Stimulated activated CD8-positive, alpha-beta memory T cell treated with anti-CD3 and anti-CD28 coated beads, Interleukin-12 subunit alpha, Interleukin-12 subunit beta, amount 100 ng/mL, for 1 hour (primary cell): ENCODE results near the gene TERT.
"Not testable (repeated sequence)": the region's sequence is repeated elsewhere in the genome, so short reads cannot be mapped to it uniquely, and the experiment has no call there.

Experiments used
- DNase-seq: peaks from one replicate; pipeline ENCODE4 v3.0.0-alpha.2; 2020; ENCODE audit warnings: low read depth

TERT gene

DNA sequence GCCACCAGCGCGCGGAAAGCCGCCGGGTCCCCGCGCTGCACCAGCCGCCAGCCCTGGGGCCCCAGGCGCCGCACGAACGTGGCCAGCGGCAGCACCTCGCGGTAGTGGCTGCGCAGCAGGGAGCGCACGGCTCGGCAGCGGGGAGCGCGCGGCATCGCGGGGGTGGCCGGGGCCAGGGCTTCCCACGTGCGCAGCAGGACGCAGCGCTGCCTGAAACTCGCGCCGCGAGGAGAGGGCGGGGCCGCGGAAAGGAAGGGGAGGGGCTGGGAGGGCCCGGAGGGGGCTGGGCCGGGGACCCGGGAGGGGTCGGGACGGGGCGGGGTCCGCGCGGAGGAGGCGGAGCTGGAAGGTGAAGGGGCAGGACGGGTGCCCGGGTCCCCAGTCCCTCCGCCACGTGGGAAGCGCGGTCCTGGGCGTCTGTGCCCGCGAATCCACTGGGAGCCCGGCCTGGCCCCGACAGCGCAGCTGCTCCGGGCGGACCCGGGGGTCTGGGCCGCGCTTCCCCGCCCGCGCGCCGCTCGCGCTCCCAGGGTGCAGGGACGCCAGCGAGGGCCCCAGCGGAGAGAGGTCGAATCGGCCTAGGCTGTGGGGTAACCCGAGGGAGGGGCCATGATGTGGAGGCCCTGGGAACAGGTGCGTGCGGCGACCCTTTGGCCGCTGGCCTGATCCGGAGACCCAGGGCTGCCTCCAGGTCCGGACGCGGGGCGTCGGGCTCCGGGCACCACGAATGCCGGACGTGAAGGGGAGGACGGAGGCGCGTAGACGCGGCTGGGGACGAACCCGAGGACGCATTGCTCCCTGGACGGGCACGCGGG, at the start of gene TERT:
Gene TERT (minus strand): TSS at position 234 of the 815 bp plus-strand sequence. CDS start 79 bp downstream, at position 155.
- peak; percentile 52 for DNase-seq

DNA sequence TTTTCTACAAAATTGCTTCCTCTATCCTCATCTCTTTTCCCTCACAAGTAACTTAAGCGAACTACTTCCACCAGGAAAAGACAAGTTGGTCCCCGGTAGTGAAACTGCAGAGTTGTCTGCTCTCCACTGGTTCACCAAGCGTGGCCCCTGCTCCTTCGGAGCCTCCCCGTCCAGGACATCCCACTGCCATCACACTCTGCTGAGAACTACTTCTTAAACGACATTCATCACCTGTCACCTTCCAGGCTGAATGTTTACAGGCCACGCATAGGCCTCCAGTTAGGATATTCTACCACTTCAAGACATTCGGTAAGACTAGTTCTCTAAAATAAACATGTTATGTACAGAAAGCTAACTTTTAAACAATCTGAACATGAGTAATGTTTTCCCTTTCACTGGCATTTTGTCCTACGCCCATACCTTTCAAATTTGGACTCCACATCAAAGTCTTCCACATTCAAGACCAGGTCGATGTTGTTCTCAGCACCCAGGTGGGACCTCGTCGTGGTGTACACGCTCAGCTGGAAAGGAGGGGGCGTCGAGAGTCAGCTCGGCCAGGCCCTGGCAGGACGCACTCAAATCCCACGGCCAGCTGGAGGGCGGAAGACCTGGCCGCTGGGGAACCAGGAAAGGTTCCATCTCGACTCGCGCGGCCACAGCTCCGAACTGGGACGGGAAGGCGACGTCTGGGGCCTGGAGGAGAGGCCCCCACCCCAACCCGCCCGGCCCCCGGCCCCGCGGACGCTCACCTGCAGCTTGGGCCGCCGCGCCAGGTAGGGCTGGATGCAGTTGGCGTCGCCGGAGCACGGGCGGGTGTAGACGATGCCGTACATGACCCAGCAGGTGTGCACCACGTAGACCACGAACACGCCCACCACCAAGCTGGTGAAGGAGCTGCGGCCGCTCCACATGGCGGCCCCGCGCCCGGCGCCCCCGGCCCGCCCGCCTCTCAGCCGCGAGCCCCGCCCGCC, 49.3 kb upstream of the TERT start:
- no peak for DNase-seq

- no peak for DNase-seq
These were observed 48.5 kb upstream of the TERT start for GRCh38 chr5:1343315-1343751.

DNA sequence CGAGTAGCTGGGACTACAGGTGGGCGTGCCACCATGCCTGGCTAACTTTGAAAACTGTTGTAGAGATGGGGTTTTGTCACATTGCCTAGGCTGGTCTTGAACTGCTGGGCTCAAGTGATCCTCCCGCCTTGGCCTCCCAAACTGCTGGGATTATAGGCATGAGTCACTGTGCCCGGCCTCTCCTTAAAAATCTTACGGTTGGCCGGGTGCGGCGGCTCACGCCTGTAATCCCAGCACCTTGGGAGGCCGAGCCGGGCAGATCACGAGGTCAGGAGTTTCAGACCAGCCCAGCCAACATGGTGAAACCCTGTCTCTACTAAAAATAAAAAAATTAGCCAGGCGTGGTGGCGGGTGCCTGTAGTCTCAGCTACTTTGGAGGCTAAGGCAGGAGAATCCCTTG, 47.8 kb upstream of the TERT start:
- DNase-seq = not testable (repeated sequence)

DNA sequence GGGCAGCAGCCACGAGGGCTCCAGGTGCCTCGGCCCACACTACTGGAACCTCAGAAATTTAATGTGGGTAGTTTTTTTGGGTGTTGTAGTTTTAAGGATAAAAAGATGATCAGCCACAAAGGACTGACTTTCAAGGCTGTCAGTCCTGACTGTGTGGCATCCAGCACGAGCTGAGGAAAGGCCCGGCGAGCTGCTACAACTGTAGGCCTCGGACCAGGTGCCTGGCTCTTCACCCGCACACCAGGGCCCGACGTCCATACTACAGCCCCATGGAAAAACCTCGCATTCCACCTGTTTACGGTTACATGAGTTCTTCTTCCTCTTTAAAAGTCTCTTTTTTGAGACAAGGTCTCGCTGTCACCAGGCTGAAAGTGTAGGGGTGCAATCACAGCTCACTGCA, 47.4 kb upstream of the TERT start:
- no peak for DNase-seq

GRCh38 chr5:1341863-1342262, 47.0 kb upstream of the TERT start:
- no peak for DNase-seq

DNA sequence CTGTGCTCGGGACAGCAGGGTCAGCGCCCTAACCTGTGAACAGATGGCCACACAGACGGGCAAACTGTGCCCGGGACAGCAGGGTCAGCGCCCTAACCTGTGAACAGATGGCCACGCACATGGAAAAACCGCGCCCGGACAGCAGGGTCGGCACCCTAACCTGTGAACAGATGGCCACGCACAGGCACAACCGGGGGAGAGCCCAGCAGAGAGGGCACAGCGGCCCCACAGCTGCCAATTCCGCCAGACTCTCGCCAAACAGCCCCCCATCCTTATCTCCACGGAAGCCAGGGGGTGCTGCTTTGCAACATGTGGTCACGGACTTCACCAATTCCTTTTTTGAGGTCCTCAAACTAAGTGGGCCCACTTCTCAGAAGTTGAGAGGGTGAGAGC, 44.9 kb upstream of the TERT start:
- DNase-seq = not testable (repeated sequence)

GRCh38 chr5:1339139-1339817, 44.4 kb upstream of the TERT start:
- not testable (repeated sequence) for DNase-seq

DNA sequence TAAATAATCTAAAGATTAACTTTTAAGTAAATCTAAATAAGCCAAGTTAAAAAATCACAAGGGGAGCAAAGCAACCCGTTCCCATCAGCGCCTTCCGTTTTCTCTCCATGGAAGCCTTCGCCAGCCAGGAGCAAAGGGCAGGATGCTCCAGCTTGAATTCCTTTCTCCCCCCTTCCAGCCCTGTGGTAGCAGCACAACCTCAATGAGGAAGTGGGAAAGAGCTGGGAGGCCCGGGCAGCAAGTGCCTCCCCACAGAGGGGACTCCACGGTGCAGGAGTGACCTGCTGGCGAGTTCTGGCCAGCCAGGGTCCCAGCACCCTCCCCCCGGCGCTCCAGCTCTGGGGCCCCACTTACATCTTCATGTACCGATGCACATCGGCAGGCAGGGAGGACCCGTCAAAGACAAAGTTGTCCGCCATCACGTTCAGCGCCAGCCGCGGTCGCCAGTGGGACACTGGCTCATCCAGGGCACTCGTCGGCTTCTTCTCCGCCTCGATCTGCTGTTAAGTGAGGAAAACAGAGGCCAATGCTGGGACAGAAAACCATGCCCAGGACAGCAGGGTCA, 43.7 kb upstream of the TERT start:
- DNase-seq = no peak

DNA sequence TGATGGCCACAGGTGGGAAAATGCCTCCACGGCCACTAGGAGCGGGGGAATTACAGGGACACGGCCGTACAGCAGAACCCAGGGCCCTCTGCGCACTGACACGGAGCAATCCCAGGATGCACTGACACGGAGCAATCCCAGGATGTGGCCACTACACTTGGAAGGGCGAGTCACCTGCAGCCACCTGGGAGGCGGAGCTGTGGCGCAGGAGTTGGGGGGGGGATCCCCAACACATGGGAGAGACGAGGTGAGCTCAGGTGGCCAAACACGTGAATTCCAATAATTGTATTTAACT, 43.3 kb upstream of the TERT start:
- DNase-seq = no peak

- DNase-seq = no peak
These were observed 42.8 kb upstream of the TERT start for GRCh38 chr5:1337489-1338195.

- no peak for DNase-seq
These were observed 42.1 kb upstream of the TERT start for GRCh38 chr5:1336749-1337488.

DNA sequence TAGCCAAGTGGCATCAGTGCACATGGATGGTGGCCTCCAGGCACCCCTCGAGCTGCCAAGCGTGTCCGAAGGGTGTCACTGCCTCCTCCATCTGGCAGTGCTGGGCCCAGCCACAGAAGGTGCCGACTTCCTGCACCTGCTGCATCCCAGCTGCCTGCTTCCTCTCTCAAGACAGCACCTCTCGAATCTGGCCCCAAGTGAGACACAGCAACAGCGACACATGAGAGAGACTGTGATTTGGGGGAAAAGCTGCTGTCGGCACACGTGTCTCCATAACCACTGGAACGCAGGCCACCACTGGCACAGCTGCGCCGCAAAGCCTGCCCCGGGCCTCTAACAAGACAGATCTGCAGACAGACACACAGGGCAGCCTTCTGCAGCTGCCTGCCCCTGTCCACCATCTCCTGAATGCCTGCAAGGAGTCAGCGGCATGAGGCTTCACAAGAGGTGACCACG, 41.3 kb upstream of the TERT start:
- no peak for DNase-seq

GRCh38 chr5:1335540-1336095, 40.8 kb upstream of the TERT start:
- no peak for DNase-seq

- DNase-seq = no peak
These were observed 40.1 kb upstream of the TERT start for GRCh38 chr5:1334831-1335539.

DNA sequence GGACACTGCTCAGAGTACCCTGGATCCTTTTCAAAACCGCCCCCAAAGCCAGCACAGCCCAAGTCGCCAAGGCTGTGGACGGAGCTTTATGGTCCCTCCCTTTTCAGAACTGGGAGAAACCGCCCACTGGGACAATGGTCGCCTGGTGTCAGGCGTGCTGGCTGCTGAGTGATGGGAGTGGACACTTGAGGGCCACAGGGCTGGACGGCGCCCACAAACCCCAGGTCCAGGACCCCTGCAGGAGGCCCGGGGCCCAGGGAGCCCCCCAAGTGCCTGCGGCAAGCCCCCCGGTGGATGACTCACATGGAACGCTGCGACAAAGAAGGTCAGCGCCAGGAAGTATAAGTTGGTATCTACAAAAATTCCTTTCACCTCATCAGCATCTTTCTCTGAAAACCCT, 39.1 kb upstream of the TERT start:
- no peak for DNase-seq

- not testable (repeated sequence) for DNase-seq
These were observed 38.4 kb upstream of the TERT start for GRCh38 chr5:1333286-1333685.

- no peak for DNase-seq
These were observed 37.7 kb upstream of the TERT start for GRCh38 chr5:1332461-1333001.

- DNase-seq = no peak
These were observed 37.1 kb upstream of the TERT start for GRCh38 chr5:1331861-1332405.
